Left lung (tissue), 14 donors: ENCODE results near the gene MCC. TPM values are rescaled to one million over a fixed set of nuclear protein-coding genes. Genes with fewer than 3 reads are reported as not detected.

Experiments
- ATAC-seq: fragments of 200-7000 bp; cut with Tn5 transposase; one replicate; pipeline ENCODE4 v1.9.1; 2020; ENCODE audit warnings: moderate library complexity
- DNase-seq, 4 donors: peaks; one replicate each; pipeline ENCODE4 v3.0.0-alpha.2; 2013 to 2020
- H3K27ac ChIP-seq, 2 donors: fragments of 200-600 bp; sonication (generic) in 1 of 2; one replicate each; pipeline versions ENCODE4 v1.5.0 to v1.8.0; 2020 to 2021
- H3K27me3 ChIP-seq, 2 donors: fragments of 200-600 bp; sonication (generic) in 1 of 2; one replicate each; pipeline versions ENCODE4 v1.5.0 to v1.8.0; 2020 to 2021
- H3K36me3 ChIP-seq, 2 donors: fragments of 200-600 bp; sonication (generic) in 1 of 2; one replicate each; pipeline versions ENCODE4 v1.5.0 to v1.8.0; 2020 to 2021
- H3K4me1 ChIP-seq, 2 donors: fragments of 200-600 bp; one replicate each; pipeline ENCODE4 v1.8.0; 2021
- H3K4me3 ChIP-seq, 2 donors: fragments of 200-600 bp; sonication (generic) in 1 of 2; one replicate each; pipeline versions ENCODE4 v1.5.0 to v1.8.0; 2020 to 2021; ENCODE audit warnings: mild to moderate bottlenecking in 1 of 2
- H3K9me3 ChIP-seq, 2 donors: fragments of 200-600 bp; sonication (generic) in 1 of 2; one replicate each; pipeline versions ENCODE4 v1.5.0 to v1.8.0; 2020 to 2021
- intact Hi-C, 2 donors: fragments of 100-400 bp; cut with DNase I; formaldehyde crosslinking; loops; one replicate each; pipeline versions ENCODE4 v1.11.2 to v1.14.2; 2022
- long read RNA-seq, 12 donors: library from polyadenylated mRNA in 2 of 12; unstranded in 2 of 12; transcript quantifications; one replicate each; pipeline ENCODE4 v2.0.0 and lab custom pipeline, GENCODE V29; 2019 to 2026
- polyA plus RNA-seq, 6 donors: library from polyadenylated mRNA; unstranded; fragments of 120-200 nt; gene quantifications; one replicate each; pipeline ENCODE4 v1.2.1, GENCODE V29; 2013; ENCODE audit not compliant: insufficient read length in 6 of 6
- total RNA-seq, 2 donors: library from RNA; stranded (reverse); fragmentation: NEBNext Ultra II Directional; extraction: Animal tissue kit (Norgen Biotek cat#: 25700); gene quantifications; one replicate each; pipeline ENCODE4 v1.2.1, GENCODE V29; 2021
- TF ChIP-seq, protein P1 (sequence below), 2 donors: fragments of 200-600 bp; sonication (generic) in 1 of 2; IDR thresholded peaks; one replicate each; pipeline versions ENCODE4 v1.5.0 to v1.8.0; 2021; ENCODE audit warnings: antibody characterized with exemption in 2 of 2
- donor health status: DM: no; HTN: yes; CAD: no.
- donor health status: DM: no; HTN: no; CAD: no.

The MCC gene
- total RNA-seq = 10 to 100 TPM; 12.5 to 14.4 TPM
- 10 to 100 TPM; 15.8 to 18.4 (median 17.0) TPM for polyA plus RNA-seq
- long read RNA-seq, donor 1 = 0 reads
- long read RNA-seq, donor 2, full-length matches to known transcripts = 1 of 1 reads
- long read RNA-seq, donor 2, partial matches to known transcripts = 0 of 1 reads
- long read RNA-seq, donor 2, other reads (novel, unspliced or antisense) = 0 of 1 reads
- long read RNA-seq, donor 3 = 0 reads
- long read RNA-seq, donor 4, partial matches to known transcripts = 0 of 3 reads
- long read RNA-seq, donor 4, other reads (novel, unspliced or antisense) = 2 of 3 reads
- long read RNA-seq, donor 5, full-length matches to known transcripts = 1 of 1 reads
- long read RNA-seq, donor 5, partial matches to known transcripts = 0 of 1 reads
- long read RNA-seq, donor 5, other reads (novel, unspliced or antisense) = 0 of 1 reads
- long read RNA-seq, donor 6 = 0 reads
- long read RNA-seq, donor 7, full-length matches to known transcripts = 1 of 1 reads
- long read RNA-seq, donor 7, partial matches to known transcripts = 0 of 1 reads
- long read RNA-seq, donor 7, other reads (novel, unspliced or antisense) = 0 of 1 reads
- long read RNA-seq, donor 8, partial matches to known transcripts = 37 of 37 reads
- long read RNA-seq, donor 8, other reads (novel, unspliced or antisense) = 0 of 37 reads
- long read RNA-seq, donor 9 = 0 reads
- long read RNA-seq, donor 10, full-length matches to known transcripts = 1 of 1 reads
- long read RNA-seq, donor 10, partial matches to known transcripts = 0 of 1 reads
- long read RNA-seq, donor 10, other reads (novel, unspliced or antisense) = 0 of 1 reads
- long read RNA-seq, donor 11, full-length matches to known transcripts = 3 of 3 reads
- long read RNA-seq, donor 11, partial matches to known transcripts = 0 of 3 reads
- long read RNA-seq, donor 11, other reads (novel, unspliced or antisense) = 0 of 3 reads
- long read RNA-seq, donor 12, full-length matches to known transcripts = 1 of 1 reads
- long read RNA-seq, donor 12, partial matches to known transcripts = 0 of 1 reads
- long read RNA-seq, donor 12, other reads (novel, unspliced or antisense) = 0 of 1 reads

GRCh38 chr5:113487781-113488644, at the start of gene MCC:
Gene MCC, minus strand, starts transcription at chr5:113488453.
- Histone ChIP-seq H3K27me3 (peaks cover 3 to 98% of the 10 kb centered on the region in 2 donors), H3K9me3 (peaks cover 0 to 18% of the 10 kb centered on the region in 2 donors), H3K4me3 (peak within 1 kb of the TSS; percentile 42 to 47), H3K4me1 (peaks cover 0 to 27% of the 10 kb centered on the region in 2 donors), H3K36me3 (no peaks in the 10 kb centered on the region), H3K27ac (peak within 1 kb of the TSS in 1 of 2 donors; percentile 66)
- peak; percentile 73 to 90 (median 82) for DNase-seq
- intact Hi-C loops = no loop called here
- peak; percentile 86 for ATAC-seq
- TF ChIP-seq, protein P1, sequence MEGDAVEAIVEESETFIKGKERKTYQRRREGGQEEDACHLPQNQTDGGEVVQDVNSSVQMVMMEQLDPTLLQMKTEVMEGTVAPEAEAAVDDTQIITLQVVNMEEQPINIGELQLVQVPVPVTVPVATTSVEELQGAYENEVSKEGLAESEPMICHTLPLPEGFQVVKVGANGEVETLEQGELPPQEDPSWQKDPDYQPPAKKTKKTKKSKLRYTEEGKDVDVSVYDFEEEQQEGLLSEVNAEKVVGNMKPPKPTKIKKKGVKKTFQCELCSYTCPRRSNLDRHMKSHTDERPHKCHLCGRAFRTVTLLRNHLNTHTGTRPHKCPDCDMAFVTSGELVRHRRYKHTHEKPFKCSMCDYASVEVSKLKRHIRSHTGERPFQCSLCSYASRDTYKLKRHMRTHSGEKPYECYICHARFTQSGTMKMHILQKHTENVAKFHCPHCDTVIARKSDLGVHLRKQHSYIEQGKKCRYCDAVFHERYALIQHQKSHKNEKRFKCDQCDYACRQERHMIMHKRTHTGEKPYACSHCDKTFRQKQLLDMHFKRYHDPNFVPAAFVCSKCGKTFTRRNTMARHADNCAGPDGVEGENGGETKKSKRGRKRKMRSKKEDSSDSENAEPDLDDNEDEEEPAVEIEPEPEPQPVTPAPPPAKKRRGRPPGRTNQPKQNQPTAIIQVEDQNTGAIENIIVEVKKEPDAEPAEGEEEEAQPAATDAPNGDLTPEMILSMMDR (IDR thresholded peaks at IDR 0.05) = no peak

DNA sequence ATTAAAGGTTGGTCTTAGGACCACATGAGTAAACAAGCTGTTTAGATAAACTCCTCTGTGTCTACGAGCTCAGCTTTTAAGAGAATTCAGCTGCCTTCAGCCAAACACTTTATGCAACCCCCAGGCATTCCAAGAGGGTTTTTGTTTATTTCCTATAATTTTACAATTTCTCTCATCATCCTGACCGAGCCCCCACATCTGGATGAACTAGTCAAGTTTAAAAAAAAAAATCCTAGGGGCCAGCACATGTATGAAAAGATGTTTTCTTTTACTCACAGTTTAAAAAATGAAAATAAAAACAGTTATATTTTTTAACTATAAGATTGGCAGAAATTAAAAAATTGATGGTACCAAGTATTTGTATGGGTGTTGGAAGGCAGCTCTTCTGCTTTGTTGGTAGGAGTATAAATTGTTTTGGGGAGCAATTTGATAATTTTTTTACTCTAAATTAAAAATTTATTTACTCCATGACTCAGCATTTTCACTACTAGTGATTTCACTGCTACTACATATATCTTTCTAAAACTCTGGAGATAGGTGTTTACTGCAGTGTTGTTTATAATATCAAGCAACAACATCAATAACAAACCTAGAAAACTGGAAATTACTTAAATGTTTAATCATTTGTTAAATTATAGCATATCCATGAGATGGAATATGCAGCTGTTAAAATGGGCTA, 43.4 kb upstream of the MCC start:
- no peak overlapping the region for H3K27ac ChIP-seq
- H3K9me3 ChIP-seq = peaks cover 0 to 18% of the 10 kb centered on the region in 2 donors
- H3K4me1 ChIP-seq = no peaks in the 10 kb centered on the region
- DNase-seq = no peak
- TF ChIP-seq, protein P1 (IDR thresholded peaks at IDR 0.05) = no peak
- H3K36me3 ChIP-seq = peaks cover 0 to 54% of the 10 kb centered on the region in 2 donors
- H3K4me3 ChIP-seq = no peak overlapping the region
- no peaks in the 10 kb centered on the region for H3K27me3 ChIP-seq
- no peak for ATAC-seq
- intact Hi-C loops = no loop called here

- TF ChIP-seq, protein P1 (IDR thresholded peaks at IDR 0.05) = no peak
- no peak overlapping the region for H3K27ac ChIP-seq
- H3K36me3 ChIP-seq = peaks cover 0 to 16% of the 10 kb centered on the region in 2 donors
- H3K9me3 ChIP-seq = peaks cover 0 to 18% of the 10 kb centered on the region in 2 donors
- H3K4me3 ChIP-seq = no peak overlapping the region
- intact Hi-C loops = no loop called here
- DNase-seq (no peak), ATAC-seq (no peak)
- H3K4me1 ChIP-seq = peaks cover 0 to 17% of the 10 kb centered on the region in 2 donors
- no peaks in the 10 kb centered on the region for H3K27me3 ChIP-seq
Measured at GRCh38 chr5:113527746-113528145, 39.5 kb upstream of the MCC start.

DNA sequence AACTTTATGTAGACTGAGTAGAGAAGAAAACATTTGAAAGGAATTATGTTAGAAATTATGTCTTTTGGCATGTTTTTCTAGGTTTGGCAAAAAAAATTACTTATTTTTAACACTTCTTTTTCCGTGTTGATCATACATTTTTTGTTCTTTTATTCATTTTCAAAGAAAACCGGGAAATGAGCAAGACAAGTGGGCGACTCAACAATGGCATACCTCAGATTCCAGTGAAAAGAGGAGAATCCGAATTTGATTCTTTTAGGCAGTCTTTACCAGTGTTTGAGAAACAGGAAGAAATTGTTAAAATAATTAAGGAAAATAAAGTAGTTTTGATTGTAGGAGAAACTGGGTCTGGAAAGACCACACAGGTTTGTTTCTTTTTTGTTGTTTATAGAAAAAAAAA, 38.2 kb upstream of the MCC start:
- peaks cover 0 to 17% of the 10 kb centered on the region in 2 donors for H3K4me1 ChIP-seq
- H3K27me3 ChIP-seq = no peaks in the 10 kb centered on the region
- H3K36me3 ChIP-seq = peaks cover 0 to 16% of the 10 kb centered on the region in 2 donors
- TF ChIP-seq, protein P1 (IDR thresholded peaks at IDR 0.05) = no peak
- no peak overlapping the region for H3K4me3 ChIP-seq
- peaks cover 0 to 8% of the 10 kb centered on the region in 2 donors for H3K9me3 ChIP-seq
- no peak for ATAC-seq
- H3K27ac ChIP-seq = no peak overlapping the region
- intact Hi-C loops = no loop called here
- no peak for DNase-seq
